Chondrocyte (in vitro differentiated cells): ENCODE results near the gene GPR153. TPM values are rescaled to one million over a fixed set of nuclear protein-coding genes. Genes with fewer than 3 reads are reported as not detected.

Experiments
- DNase-seq: peaks from one replicate; pipeline ENCODE4 v3.0.0; 2021; ENCODE audit warnings: mixed read lengths, low spot score
- H3K27ac Mint-ChIP-seq: one replicate; pipeline ENCODE4 v1.8.0; 2021; ENCODE audit warnings: mild to moderate bottlenecking, moderate library complexity, mixed read lengths; ENCODE audit not compliant: unreplicated experiment
- H3K27me3 Mint-ChIP-seq: 2 replicates; pipeline ENCODE4 v1.8.0; 2021; ENCODE audit warnings: low read depth, mixed read lengths
- H3K36me3 Mint-ChIP-seq: 2 replicates; pipeline ENCODE4 v1.8.0; 2021; ENCODE audit warnings: low read depth, mixed read lengths
- H3K4me1 Mint-ChIP-seq: 2 replicates; pipeline ENCODE4 v1.8.0; 2021; ENCODE audit warnings: low read depth, mild to moderate bottlenecking, mixed read lengths
- H3K4me3 Mint-ChIP-seq: one replicate; pipeline ENCODE4 v1.8.0; 2021; ENCODE audit warnings: mild to moderate bottlenecking, moderate library complexity, mixed read lengths; ENCODE audit not compliant: unreplicated experiment
- H3K9me3 Mint-ChIP-seq: 2 replicates; pipeline ENCODE4 v1.8.0; 2021; ENCODE audit warnings: low read depth, mixed read lengths
- total RNA-seq: library from RNA; stranded (reverse); gene quantifications from 3 replicates; pipeline ENCODE4 v1.2.1, GENCODE V29; 2021
- TF ChIP-seq, protein P1 (sequence below): fragments of 200-600 bp; sonication (generic); IDR thresholded peaks from 2 replicates; pipeline ENCODE4 v1.5.0; 2021; ENCODE audit warnings: antibody characterized with exemption, mild to moderate bottlenecking, moderate library complexity

GPR153 gene
- total RNA-seq, 1 donor from 2014 or later, result 4.4 TPM

GRCh38 chr1:6206520-6206855, 54.4 kb downstream of the GPR153 start:
- Mint-ChIP-seq H3K36me3 (no peaks in the 10 kb centered on the region), H3K4me1 (peaks cover 26% of the 10 kb centered on the region), H3K4me3 (peak overlapping the region; percentile 32), H3K27ac (no peak overlapping the region), H3K9me3 (no peaks in the 10 kb centered on the region), H3K27me3 (no peaks in the 10 kb centered on the region)
- TF ChIP-seq, protein P1, sequence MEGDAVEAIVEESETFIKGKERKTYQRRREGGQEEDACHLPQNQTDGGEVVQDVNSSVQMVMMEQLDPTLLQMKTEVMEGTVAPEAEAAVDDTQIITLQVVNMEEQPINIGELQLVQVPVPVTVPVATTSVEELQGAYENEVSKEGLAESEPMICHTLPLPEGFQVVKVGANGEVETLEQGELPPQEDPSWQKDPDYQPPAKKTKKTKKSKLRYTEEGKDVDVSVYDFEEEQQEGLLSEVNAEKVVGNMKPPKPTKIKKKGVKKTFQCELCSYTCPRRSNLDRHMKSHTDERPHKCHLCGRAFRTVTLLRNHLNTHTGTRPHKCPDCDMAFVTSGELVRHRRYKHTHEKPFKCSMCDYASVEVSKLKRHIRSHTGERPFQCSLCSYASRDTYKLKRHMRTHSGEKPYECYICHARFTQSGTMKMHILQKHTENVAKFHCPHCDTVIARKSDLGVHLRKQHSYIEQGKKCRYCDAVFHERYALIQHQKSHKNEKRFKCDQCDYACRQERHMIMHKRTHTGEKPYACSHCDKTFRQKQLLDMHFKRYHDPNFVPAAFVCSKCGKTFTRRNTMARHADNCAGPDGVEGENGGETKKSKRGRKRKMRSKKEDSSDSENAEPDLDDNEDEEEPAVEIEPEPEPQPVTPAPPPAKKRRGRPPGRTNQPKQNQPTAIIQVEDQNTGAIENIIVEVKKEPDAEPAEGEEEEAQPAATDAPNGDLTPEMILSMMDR, result no peak
- no peak for DNase-seq

GRCh38 chr1:6205849-6206519, 54.9 kb downstream of the GPR153 start, which contains the start of gene RNF207:
Gene RNF207, plus strand, starts transcription at chr1:6206119. Its CDS starts 417 bp downstream, at chr1:6206536.
- Mint-ChIP-seq H3K27ac (no peak within 1 kb of the TSS), H3K4me3 (peak within 1 kb of the TSS; percentile 66), H3K36me3 (no peaks in the 10 kb centered on the region), H3K27me3 (no peaks in the 10 kb centered on the region), H3K4me1 (peaks cover 26% of the 10 kb centered on the region), H3K9me3 (no peaks in the 10 kb centered on the region)
- TF ChIP-seq, protein P1, result no peak
- no peak for DNase-seq

DNA sequence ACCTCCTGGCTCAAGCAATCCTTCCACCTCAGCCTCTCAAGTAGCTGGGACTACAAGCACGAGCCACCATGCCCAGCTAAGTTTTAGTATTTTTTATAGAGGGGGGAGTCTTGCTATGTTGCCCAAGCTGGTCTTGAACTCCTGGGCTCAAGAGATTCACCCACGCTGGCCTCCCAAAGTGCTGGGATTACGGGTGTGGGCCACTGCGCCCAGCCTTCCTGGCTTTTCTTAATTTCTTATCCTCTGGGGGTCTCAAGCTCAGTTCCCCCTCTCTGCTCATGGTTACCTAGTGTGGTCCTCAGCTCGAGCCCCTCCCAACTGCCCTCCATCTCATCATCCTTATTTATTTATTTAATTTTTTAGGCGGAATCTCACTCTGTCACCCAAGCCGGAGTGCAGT, 58.6 kb downstream of the GPR153 start:
- Mint-ChIP-seq H3K36me3 (peaks cover 4% of the 10 kb centered on the region), H3K27ac (no peak overlapping the region), H3K9me3 (no peaks in the 10 kb centered on the region), H3K4me1 (peaks cover 39% of the 10 kb centered on the region), H3K27me3 (no peaks in the 10 kb centered on the region), H3K4me3 (no peak overlapping the region)
- DNase-seq, result no peak
- TF ChIP-seq, protein P1, result no peak

DNA sequence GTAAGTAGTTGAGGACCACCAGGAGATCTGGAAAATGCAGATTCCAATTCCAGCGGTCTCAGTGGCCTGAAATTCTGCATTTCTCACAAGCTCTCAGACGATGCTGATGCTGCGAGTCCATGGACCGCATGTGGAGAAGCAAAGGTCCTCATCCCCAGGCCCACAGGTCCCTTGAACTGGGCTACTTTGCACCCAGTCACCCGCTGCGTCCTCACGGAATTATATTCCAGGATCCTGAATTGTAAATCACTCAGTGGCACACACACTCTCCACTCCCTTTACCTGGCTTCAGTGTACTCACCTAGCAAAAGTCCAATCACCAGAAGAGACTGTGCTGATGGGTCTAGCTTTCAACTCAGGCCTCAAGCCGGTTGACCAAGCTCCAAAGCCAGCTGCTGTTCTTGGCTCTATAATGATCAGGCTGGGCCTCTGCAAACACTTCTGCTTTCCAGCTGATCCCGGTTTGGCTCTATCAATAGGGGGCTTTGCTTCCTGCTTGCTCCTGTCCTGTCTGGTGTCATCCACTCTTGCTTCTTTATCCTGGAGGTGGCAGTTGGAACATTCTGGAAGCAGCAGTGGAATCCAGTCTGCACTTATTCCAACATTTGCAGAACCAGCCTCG, 60.6 kb downstream of the GPR153 start:
- no peak for DNase-seq
- Mint-ChIP-seq H3K36me3 (peaks cover 9% of the 10 kb centered on the region), H3K27me3 (no peaks in the 10 kb centered on the region), H3K4me1 (peaks cover 39% of the 10 kb centered on the region), H3K27ac (peak overlapping the region; percentile 98), H3K9me3 (no peaks in the 10 kb centered on the region), H3K4me3 (peak overlapping the region; percentile 93)
- TF ChIP-seq, protein P1, result no peak

DNA sequence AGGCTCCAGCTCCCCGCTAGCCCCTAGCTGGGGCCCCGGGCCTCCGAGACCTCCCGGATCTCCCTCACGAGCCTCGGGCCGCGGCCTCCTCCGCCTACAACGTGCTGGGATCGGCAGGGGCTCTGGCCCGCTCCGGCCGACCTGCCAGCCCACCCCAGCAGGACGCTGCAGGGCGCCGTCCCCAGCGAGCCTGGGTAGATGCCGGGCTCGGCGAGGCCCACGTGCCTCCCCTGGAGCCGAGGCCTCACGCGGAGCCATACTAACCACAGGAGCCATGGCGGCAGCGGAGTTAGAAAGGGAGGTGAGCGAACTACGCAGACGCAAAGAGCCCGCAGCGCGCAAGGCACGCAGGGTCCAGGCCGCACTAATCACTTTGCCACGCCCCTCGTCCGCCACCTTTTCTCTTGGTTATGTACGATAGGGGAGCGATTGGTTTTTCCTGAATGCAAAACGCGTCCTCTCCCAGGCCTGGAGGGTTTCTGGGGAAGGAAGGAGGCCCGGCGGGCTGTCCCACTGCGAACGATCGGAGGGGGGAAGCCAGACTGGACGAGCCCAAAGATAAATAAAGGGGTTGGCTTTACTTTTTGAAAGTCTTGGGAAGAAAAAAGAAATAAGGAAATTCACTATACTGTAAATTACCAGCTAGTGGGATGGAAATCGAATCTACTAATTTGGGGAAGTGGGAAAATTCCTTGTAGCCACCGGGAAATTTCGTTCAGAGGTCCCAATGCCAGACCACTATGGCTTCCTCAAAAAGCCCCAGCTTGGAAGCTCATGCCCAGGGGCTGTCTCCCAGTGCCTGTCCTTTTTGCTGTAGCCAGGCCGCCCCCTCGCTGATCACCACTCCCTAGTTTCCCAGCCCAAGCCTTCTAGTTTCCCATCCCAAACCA, 61.4 kb downstream of the GPR153 start, which contains the start of gene RPL22:
RPL22 (minus strand) TSS at position 298 of the 890 bp plus-strand sequence; CDS start at position 276, 22 bp downstream.
- Mint-ChIP-seq H3K27ac (peak within 1 kb of the TSS; percentile 98), H3K9me3 (no peaks in the 10 kb centered on the region), H3K27me3 (no peaks in the 10 kb centered on the region), H3K4me3 (peak within 1 kb of the TSS; percentile 93), H3K4me1 (peaks cover 36% of the 10 kb centered on the region), H3K36me3 (peaks cover 9% of the 10 kb centered on the region)
- DNase-seq, result peak; percentile 99
- TF ChIP-seq, protein P1, result no peak
